ENCODE measurements around the gene IL23A.
"Not testable (repeated sequence)": the region's sequence is repeated elsewhere in the genome, so short reads cannot be mapped to it uniquely, and the experiment has no call there.

Gene IL23A

DNA sequence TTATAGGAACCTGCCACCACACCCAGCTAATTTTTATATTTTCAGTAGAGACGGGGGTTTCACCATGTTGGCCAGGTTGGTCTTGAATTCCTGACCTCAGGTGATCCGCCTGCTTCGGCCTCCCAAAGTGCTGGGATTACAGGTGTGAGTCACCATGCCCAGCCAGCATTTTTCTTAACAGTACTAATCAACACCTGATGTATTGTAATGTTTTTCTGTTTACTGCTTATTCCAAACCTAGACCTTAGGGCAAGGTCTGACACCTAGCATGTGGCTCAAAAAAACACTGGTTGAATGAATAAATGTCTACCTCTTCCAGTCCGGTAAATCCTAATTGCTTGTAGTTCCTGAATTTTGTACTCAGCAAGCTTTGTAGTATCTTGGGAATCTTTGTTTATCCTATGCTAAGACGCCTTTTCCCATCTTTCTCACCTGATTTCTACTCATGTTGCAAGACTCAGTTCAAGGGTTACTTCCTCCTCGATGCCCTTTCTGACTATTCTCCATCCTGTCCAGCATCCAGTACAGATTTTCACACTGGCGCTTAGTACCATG is 7.7 kb upstream of the IL23A start:
- peaks cover 20% of the 10 kb centered on the region for H3K36me3 ChIP-seq (ENCODE audit: control insufficient read depth, insufficient read depth, low read length, severe bottlenecking)
- no peaks in the 10 kb centered on the region for H3K27me3 ChIP-seq (replicated peaks; ENCODE audit: control insufficient read depth, insufficient read depth, low read length)
- no peak overlapping the region for H3K9ac ChIP-seq (ENCODE audit: low read length)
- no peaks in the 10 kb centered on the region for H3K9me3 ChIP-seq (ENCODE audit: control insufficient read depth, low read length)
- no peak for DNase-seq (ENCODE audit: low read depth)
- H3K4me3 ChIP-seq (ENCODE audit: low read length), result no peak overlapping the region
- H3K4me1 ChIP-seq (ENCODE audit: control insufficient read depth, insufficient read depth, low read length), result peaks cover 13% of the 10 kb centered on the region

DNA sequence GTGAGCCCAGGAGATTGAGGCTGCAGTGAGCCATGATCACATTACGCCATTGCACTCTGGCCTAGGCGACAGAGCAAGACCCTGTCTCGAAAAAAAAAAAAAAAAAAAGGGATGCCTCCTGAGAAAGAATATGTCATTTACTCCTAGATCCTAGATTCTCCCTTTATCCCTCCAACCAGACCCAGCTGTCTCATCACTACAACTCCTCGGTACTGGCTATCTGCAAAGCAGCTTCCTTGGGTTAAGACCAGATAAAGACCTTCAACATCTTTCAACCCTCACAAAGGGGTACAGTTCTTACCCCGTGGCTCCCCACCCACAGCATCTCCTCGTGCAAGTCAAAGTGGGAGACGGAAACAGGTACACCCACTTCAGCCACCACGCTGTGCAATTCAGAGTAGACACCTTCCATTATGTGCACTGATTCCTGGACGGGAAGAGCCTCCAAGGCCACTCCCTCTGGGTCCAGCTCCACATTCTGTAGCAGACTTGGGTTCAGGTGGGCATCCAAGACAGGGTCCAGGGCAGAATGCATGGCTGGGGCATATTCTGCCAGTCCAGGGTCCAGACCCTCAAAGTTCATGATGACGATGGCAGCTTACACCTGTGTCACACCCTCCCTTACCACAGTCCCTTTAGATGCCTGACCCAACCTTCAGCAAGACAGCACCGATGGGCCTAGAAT is 6.0 kb upstream of the IL23A start:
- H3K4me3 ChIP-seq (ENCODE audit: low read length), result peak overlapping the region; percentile 94
- H3K9me3 ChIP-seq (ENCODE audit: control insufficient read depth, low read length), result no peaks in the 10 kb centered on the region
- no peaks in the 10 kb centered on the region for H3K27me3 ChIP-seq (replicated peaks; ENCODE audit: control insufficient read depth, insufficient read depth, low read length)
- peak overlapping the region; percentile 93 for H3K9ac ChIP-seq (ENCODE audit: low read length)
- H3K4me1 ChIP-seq (ENCODE audit: control insufficient read depth, insufficient read depth, low read length), result peaks cover 13% of the 10 kb centered on the region
- H3K36me3 ChIP-seq (ENCODE audit: control insufficient read depth, insufficient read depth, low read length, severe bottlenecking), result peaks cover 5% of the 10 kb centered on the region
- no peak for DNase-seq (ENCODE audit: low read depth)

- Histone ChIP-seq H3K36me3 (ENCODE audit: control insufficient read depth, insufficient read depth, low read length, severe bottlenecking) (peaks cover under 1% of the 10 kb centered on the region), H3K9me3 (ENCODE audit: control insufficient read depth, low read length) (no peaks in the 10 kb centered on the region), H3K27me3 (replicated peaks; ENCODE audit: control insufficient read depth, insufficient read depth, low read length) (no peaks in the 10 kb centered on the region), H3K4me1 (ENCODE audit: control insufficient read depth, insufficient read depth, low read length) (peaks cover 13% of the 10 kb centered on the region), H3K4me3 (ENCODE audit: low read length) (peak overlapping the region; percentile 94), H3K9ac (ENCODE audit: low read length) (peak overlapping the region; percentile 93)
- DNase-seq (ENCODE audit: low read depth), result no peak
These were observed 5.4 kb upstream of the IL23A start for GRCh38 chr12:56333197-56333678.

DNA sequence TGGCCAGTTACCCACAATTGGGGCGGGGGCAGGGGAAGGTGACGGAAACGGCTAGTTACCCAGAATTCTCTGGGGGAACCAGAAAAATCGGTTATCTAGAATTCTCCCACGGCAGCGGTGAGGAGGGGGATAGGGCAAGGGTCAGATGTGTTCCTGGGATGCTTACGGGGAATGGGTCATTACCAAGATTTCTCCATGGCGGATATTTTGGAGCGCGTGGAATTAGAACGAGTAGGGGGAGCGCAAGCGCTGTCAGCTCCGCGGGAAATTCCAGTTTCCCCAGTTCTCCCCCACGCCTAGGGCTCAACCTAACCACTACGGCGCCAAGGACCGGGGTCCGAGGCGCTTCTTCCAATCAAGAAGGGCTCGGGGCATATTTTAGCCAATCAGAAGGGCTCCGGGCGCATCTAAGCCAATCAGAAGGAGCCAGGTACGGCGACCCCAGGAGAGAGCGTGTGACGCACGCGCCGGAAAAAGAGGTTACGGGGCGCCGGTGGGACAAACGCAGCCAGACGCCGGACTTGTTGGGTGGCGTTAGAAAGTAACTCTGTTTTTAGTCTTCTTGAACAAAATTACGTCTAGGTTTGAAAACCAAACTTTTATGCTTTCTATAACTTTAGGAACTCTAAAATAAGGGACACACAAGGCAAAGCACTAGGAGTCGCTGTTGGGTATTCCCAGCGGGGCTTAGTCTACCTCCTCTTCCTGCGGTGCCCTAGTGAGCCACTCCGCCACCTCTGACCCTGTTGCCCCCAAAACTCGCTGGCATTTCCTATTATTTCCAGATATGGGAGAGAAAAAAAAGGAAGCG is 4.8 kb upstream of the IL23A start, which contains the start of gene PAN2:
TSS of gene PAN2 (minus strand) at position 322 of the 811 bp plus-strand sequence. CDS start 906 bp downstream, outside the sequence.
- H3K9me3 ChIP-seq (ENCODE audit: control insufficient read depth, low read length), result no peaks in the 10 kb centered on the region
- no peaks in the 10 kb centered on the region for H3K27me3 ChIP-seq (replicated peaks; ENCODE audit: control insufficient read depth, insufficient read depth, low read length)
- H3K9ac ChIP-seq (ENCODE audit: low read length), result peak within 1 kb of the TSS; percentile 93
- DNase-seq (ENCODE audit: low read depth), result peak; percentile 96
- no peaks in the 10 kb centered on the region for H3K36me3 ChIP-seq (ENCODE audit: control insufficient read depth, insufficient read depth, low read length, severe bottlenecking)
- peak within 1 kb of the TSS; percentile 94 for H3K4me3 ChIP-seq (ENCODE audit: low read length)
- H3K4me1 ChIP-seq (ENCODE audit: control insufficient read depth, insufficient read depth, low read length), result peaks cover 13% of the 10 kb centered on the region

- H3K9me3 ChIP-seq (ENCODE audit: control insufficient read depth, low read length), result no peaks in the 10 kb centered on the region
- no peaks in the 10 kb centered on the region for H3K27me3 ChIP-seq (replicated peaks; ENCODE audit: control insufficient read depth, insufficient read depth, low read length)
- H3K4me1 ChIP-seq (ENCODE audit: control insufficient read depth, insufficient read depth, low read length), result peaks cover 13% of the 10 kb centered on the region
- DNase-seq (ENCODE audit: low read depth), result no peak
- H3K9ac ChIP-seq (ENCODE audit: low read length), result peak overlapping the region; percentile 93
- H3K4me3 ChIP-seq (ENCODE audit: low read length), result peak overlapping the region; percentile 94
- H3K36me3 ChIP-seq (ENCODE audit: control insufficient read depth, insufficient read depth, low read length, severe bottlenecking), result no peaks in the 10 kb centered on the region
These were observed 4.2 kb upstream of the IL23A start for GRCh38 chr12:56334490-56334793.

DNA sequence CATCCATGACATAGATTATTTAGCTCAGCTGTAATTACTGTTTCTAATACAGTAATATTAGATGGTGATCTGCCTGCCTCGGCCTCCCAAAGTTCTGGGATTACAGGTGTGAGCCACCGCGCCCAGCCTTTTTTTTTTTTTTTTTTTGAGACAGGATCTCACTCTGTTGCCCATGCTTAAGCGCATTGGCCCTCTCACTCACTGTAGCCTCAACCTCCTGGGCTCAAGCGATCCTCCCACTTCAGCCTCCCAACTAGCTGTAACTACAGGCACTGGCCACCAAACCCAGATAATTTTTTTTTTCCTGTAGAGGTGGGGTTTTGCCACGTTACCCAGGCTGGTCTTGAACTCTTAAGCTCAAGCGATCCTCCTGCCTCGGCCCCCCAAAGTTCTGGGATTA is 3.2 kb upstream of the IL23A start:
- H3K36me3 ChIP-seq (ENCODE audit: control insufficient read depth, insufficient read depth, low read length, severe bottlenecking); H3K4me3 ChIP-seq (ENCODE audit: low read length); H3K9me3 ChIP-seq (ENCODE audit: control insufficient read depth, low read length); H3K9ac ChIP-seq (ENCODE audit: low read length); H3K27me3 ChIP-seq (replicated peaks; ENCODE audit: control insufficient read depth, insufficient read depth, low read length); DNase-seq (ENCODE audit: low read depth): not testable (repeated sequence)
- peaks cover 13% of the 10 kb centered on the region for H3K4me1 ChIP-seq (ENCODE audit: control insufficient read depth, insufficient read depth, low read length)

GRCh38 chr12:56336361-56337167 is 2.1 kb upstream of the IL23A start:
- H3K9ac ChIP-seq (ENCODE audit: low read length), result no peak overlapping the region
- H3K27me3 ChIP-seq (replicated peaks; ENCODE audit: control insufficient read depth, insufficient read depth, low read length), result no peaks in the 10 kb centered on the region
- peaks cover 7% of the 10 kb centered on the region for H3K36me3 ChIP-seq (ENCODE audit: control insufficient read depth, insufficient read depth, low read length, severe bottlenecking)
- H3K9me3 ChIP-seq (ENCODE audit: control insufficient read depth, low read length), result no peaks in the 10 kb centered on the region
- H3K4me1 ChIP-seq (ENCODE audit: control insufficient read depth, insufficient read depth, low read length), result peaks cover 13% of the 10 kb centered on the region
- DNase-seq (ENCODE audit: low read depth), result no peak
- H3K4me3 ChIP-seq (ENCODE audit: low read length), result no peak overlapping the region

GRCh38 chr12:56337753-56338251 is 882 bp upstream of the IL23A start:
- H3K9ac ChIP-seq (ENCODE audit: low read length), result no peak overlapping the region
- no peaks in the 10 kb centered on the region for H3K9me3 ChIP-seq (ENCODE audit: control insufficient read depth, low read length)
- H3K4me3 ChIP-seq (ENCODE audit: low read length), result no peak overlapping the region
- peaks cover 18% of the 10 kb centered on the region for H3K36me3 ChIP-seq (ENCODE audit: control insufficient read depth, insufficient read depth, low read length, severe bottlenecking)
- H3K27me3 ChIP-seq (replicated peaks; ENCODE audit: control insufficient read depth, insufficient read depth, low read length), result no peaks in the 10 kb centered on the region
- DNase-seq (ENCODE audit: low read depth), result no peak
- peaks cover 12% of the 10 kb centered on the region for H3K4me1 ChIP-seq (ENCODE audit: control insufficient read depth, insufficient read depth, low read length)

DNA sequence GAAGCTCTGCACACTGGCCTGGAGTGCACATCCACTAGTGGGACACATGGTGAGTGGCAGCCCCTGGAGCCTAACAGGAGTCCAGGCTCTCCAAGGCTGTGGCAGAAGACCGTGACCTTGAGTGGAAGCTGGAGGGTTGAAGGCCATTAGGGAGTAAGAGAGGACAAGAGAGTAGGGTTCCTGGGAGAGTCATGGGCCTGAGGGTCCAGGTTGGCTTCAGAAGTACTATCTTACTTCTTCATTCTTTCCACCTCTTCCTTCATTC is 406 bp downstream of the IL23A start:
- Histone ChIP-seq H3K4me3 (ENCODE audit: low read length) (no peak overlapping the region), H3K27me3 (replicated peaks; ENCODE audit: control insufficient read depth, insufficient read depth, low read length) (no peaks in the 10 kb centered on the region)

GRCh38 chr12:56341616-56342015 is 2.9 kb downstream of the IL23A start:
- Histone ChIP-seq H3K9me3 (ENCODE audit: control insufficient read depth, low read length) (no peaks in the 10 kb centered on the region), H3K27me3 (replicated peaks; ENCODE audit: control insufficient read depth, insufficient read depth, low read length) (no peaks in the 10 kb centered on the region), H3K4me3 (ENCODE audit: low read length) (no peak overlapping the region), H3K4me1 (ENCODE audit: control insufficient read depth, insufficient read depth, low read length) (no peaks in the 10 kb centered on the region), H3K9ac (ENCODE audit: low read length) (no peak overlapping the region), H3K36me3 (ENCODE audit: control insufficient read depth, insufficient read depth, low read length, severe bottlenecking) (peaks cover 50% of the 10 kb centered on the region)
- no peak for DNase-seq (ENCODE audit: low read depth)

More for the DNA sequence above, 406 bp downstream of the IL23A start:
- Histone ChIP-seq H3K9me3 (ENCODE audit: control insufficient read depth, low read length) (no peaks in the 10 kb centered on the region), H3K4me1 (ENCODE audit: control insufficient read depth, insufficient read depth, low read length) (peaks cover 5% of the 10 kb centered on the region), H3K36me3 (ENCODE audit: control insufficient read depth, insufficient read depth, low read length, severe bottlenecking) (peaks cover 31% of the 10 kb centered on the region), H3K9ac (ENCODE audit: low read length) (no peak overlapping the region)
- DNase-seq (ENCODE audit: low read depth), result no peak

GRCh38 chr12:56342290-56342689 is 3.6 kb downstream of the IL23A start:
- not testable (repeated sequence) for H3K9ac ChIP-seq (ENCODE audit: low read length); H3K9me3 ChIP-seq (ENCODE audit: control insufficient read depth, low read length); H3K4me3 ChIP-seq (ENCODE audit: low read length); DNase-seq (ENCODE audit: low read depth); H3K4me1 ChIP-seq (ENCODE audit: control insufficient read depth, insufficient read depth, low read length); H3K27me3 ChIP-seq (replicated peaks; ENCODE audit: control insufficient read depth, insufficient read depth, low read length)
- H3K36me3 ChIP-seq (ENCODE audit: control insufficient read depth, insufficient read depth, low read length, severe bottlenecking), result peaks cover 57% of the 10 kb centered on the region

Measured in adipocyte (in vitro differentiated cells).